Measurements from ENCODE around the gene LALBA.
"Not testable (repeated sequence)": the region's sequence is repeated elsewhere in the genome, so short reads cannot be mapped to it uniquely, and the experiment has no call there.

The LALBA gene

DNA sequence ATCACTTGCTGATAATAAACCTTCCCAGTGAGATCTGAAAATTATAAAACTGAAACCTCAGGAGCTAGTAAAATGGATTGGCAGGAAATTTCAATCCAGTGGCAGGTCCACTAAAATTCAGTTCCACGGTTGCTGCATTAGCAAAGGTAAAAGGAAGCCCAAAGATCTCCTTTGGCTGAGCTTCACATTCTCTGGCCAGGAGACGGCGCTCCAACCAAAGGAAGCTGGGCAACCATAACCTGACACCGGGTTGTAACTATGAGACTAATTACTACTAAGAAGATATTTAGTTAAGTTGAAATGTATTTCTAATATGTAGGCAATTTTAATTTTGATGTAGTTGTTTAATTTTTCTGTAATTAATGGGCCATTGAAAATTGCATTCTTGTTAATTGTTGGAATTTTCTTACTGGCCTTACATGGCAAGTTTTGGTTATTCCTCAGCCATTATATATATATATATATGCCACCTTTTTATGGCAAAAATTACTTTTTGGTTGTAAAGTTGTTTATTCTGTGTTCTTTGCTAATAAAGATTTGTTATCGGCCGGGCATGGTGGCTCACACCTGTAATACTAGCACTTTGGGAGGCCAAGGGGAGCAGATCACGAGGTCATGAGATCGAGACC is 27.4 kb downstream of the LALBA start:
- no peak overlapping the region for H3K4me3 ChIP-seq (ENCODE audit: low read depth, low read length)
- DNase-seq (ENCODE audit: low read depth), result no peak

DNA sequence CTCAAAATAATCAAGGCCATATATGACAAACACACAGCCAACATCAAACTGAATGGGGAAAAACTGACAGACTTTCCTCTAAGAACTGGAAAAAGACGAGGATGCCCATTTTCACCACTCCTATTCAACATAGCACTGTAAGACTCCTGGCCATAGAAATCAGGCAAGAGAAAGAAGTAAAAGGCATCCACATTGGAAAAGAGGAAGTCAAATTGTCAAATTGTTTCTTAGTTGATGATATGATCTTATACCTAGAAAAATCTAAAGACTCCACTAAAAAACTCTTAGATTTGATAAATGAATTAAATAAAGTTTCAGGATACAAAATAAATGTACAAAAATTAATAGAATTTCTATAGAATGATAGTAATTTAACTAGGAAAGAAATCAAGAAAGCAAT is 33.2 kb downstream of the LALBA start:
- no peak for DNase-seq (ENCODE audit: low read depth)

DNA sequence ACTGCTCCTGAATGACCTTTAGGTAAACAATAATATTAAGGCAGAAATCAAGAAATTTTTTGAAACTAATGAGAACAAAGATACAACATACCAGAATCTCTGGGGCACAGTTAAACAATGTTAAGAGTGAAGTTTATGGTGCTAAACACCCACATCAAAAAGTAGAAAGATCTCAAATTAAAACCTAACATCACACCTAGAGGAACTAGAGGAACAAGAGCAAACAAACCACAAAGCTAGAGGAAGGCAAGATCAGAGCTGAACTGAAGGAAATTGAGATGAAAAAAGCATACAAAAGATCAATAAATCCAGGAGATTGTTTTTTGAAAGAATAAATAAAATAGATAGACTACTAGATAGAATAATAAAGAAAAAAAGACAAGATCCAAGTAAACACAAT is 37.2 kb downstream of the LALBA start:
- DNase-seq (ENCODE audit: low read depth), result no peak
- H3K4me3 ChIP-seq (ENCODE audit: low read depth, low read length), result no peak overlapping the region

More for the DNA sequence above, 33.2 kb downstream of the LALBA start:
- H3K4me3 ChIP-seq (ENCODE audit: low read depth, low read length), result no peak overlapping the region

- H3K4me3 ChIP-seq (ENCODE audit: low read depth, low read length), result no peak overlapping the region
These were observed 41.8 kb downstream of the LALBA start for GRCh38 chr12:48527891-48528670.

DNA sequence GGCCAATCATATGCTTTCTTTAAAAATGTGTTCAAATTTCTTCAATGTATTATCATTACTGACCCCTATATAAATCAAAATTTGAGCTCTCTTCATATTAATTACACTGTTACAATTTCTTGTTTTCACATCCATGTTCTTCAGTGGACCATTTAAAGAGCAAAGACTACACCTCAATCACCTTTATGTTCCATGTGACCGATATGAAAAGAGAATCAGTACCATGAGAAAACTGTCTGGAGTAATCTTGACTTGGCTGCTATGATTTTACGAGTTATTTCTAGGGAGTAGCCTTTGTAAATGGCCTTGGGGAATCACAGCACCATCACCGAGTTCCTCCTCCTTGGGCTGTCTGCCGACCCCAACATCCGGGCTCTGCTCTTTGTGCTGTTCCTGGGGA is 44.5 kb downstream of the LALBA start, which contains the start of gene OR8S1:
Gene OR8S1, plus strand, starts transcription at position 301 of the 400 bp plus-strand sequence. Its CDS starts 0 bp downstream, at position 301.
- no peak for DNase-seq (ENCODE audit: low read depth)
- H3K4me3 ChIP-seq (ENCODE audit: low read depth, low read length), result no peak within 1 kb of the TSS

More at GRCh38 chr12:48527891-48528670, 41.8 kb downstream of the LALBA start:
- no peak for DNase-seq (ENCODE audit: low read depth)

DNA sequence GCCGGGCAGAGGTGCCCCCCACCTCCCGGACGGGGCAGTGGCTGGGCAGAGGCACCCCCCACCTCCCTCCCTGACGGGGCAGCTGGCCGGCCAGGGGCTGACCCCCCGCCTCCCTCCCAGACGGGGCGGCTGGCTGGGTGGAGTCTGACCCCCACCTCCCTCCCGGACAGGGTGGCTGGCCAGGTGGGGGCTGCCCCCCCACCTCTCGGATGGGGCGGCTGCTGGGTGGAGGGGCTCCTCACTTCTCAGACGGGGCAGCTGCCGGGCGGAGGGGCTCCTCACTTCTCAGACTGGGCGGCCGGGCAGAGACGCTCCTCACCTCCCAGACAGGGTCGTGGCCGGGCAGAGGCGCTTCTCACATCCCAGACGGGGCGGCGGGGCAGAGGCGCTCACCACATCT is 49.5 kb downstream of the LALBA start:
- DNase-seq (ENCODE audit: low read depth); H3K4me3 ChIP-seq (ENCODE audit: low read depth, low read length): not testable (repeated sequence)

All from skeletal muscle cell (primary cell).